ENCODE results near the gene HJURP.

The HJURP gene

DNA sequence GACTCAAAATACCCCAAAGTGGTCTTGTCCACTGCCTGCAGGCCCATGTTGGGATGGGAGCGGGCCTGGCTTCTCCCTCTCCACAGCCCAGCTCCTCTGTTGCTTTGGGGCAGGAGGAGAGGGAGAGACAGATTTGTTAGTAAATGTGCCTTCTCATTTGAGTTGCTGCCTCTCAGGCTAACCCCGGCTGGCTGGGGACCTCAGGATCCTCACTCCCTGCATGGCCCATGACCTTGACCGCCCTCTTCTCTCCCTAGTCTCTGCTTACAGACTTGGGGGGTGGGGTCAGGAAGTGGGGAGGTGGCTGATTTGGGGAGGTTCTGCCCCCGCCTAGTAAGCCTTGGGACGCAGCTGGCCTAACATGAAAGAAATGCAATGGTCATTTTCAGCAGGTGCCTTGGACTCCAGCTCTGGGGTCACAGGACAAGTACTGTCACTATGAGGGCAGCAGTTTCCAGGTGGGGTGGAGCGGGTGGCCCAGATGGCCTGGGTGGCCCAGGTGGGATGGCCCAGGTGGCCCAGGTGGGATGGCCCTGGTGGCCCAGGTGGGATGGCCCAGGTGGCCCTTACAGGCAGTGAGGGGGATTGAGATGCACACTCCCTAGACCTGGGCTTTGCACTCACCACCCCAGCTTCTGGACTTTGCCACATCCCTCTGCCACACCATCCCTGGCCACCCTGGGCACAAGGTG is 24.1 kb downstream of the HJURP start:
- no peak for DNase-seq (ENCODE audit: low read depth in 2 of 2)

- no peak for DNase-seq (ENCODE audit: low read depth in 2 of 2)
Observed at GRCh38 chr2:233829193-233830110, 24.9 kb downstream of the HJURP start.

DNA sequence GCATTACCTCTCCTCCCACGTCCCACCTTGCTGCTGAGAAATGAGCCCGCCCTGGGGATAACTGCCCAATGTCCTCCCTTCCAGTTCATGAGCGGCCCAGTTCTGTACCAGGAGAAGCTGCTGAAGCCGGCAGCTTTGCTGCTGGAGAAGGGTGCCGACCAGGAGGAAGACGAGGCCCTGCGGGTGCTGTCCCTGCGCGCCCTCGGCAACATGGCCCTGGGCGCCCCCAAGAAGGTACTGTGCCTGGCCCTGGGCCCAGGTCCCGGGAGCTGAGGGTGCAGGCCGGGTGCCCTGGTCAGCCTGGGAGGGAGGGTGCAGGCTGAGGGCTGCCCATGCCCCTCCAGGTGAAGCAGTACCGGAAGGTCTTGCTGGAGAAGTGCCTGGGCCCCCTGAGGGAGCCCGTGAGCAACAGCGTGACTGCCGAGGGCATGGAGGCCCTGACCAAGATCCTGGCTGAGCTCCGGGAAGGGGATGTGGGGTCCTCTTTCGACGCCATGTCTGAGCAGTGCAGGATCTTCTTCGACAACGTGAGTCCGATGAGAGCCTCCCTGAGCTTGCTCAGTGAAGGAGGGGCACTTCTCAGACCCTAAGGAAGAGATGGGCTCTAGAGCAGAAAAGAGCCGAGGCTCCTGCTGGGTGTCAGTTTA is 25.7 kb downstream of the HJURP start:
- DNase-seq (ENCODE audit: low read depth in 2 of 2) = no peak

DNA sequence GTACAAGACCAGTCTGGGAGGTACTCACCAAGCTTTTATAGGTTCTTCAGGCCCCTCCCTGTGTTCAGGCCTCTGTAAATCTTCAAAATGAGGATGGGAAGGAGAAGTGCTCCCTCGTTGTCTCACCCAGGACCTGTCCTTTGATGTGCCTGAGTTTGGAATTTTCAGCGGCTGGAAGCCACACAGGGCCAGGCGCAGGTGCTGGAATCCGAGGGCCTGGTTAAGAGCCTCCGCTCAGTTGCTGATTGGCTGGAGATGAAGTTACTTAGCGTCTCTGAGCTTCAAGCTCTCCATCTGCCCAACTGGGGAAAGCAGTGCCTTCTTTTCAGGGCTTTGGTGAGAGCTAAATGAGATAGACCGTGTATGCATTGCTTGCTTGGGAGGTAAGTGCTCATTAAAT is 30.0 kb downstream of the HJURP start:
- no peak for DNase-seq (ENCODE audit: low read depth in 2 of 2)

- no peak for DNase-seq (ENCODE audit: low read depth in 2 of 2)
Observed at GRCh38 chr2:233823731-233824121, 30.6 kb downstream of the HJURP start.

GRCh38 chr2:233822781-233823730 is 31.3 kb downstream of the HJURP start:
- no peak for DNase-seq (ENCODE audit: low read depth in 2 of 2)

GRCh38 chr2:233822101-233822771 is 32.1 kb downstream of the HJURP start:
- no peak for DNase-seq (ENCODE audit: low read depth in 2 of 2)

DNA sequence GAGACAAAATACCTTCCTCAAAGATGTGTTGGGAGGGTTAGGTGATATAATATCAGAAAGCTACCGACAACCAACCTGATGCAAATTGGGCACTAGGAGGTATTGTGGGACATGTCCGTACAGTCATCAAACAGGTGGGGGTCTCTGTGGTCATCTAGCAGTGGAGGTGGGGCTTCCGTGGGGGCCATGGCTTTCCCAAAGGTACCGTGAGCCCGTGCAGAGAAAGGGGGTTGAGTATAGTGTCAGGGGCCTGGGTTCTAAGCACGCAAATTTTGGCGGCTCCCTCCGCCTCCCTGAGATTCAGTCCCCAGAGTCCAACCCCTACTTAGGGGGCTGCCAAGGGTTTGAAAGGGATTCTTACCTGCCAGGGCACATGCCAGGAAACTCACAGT is 32.6 kb downstream of the HJURP start:
- no peak for DNase-seq (ENCODE audit: low read depth in 2 of 2)

DNA sequence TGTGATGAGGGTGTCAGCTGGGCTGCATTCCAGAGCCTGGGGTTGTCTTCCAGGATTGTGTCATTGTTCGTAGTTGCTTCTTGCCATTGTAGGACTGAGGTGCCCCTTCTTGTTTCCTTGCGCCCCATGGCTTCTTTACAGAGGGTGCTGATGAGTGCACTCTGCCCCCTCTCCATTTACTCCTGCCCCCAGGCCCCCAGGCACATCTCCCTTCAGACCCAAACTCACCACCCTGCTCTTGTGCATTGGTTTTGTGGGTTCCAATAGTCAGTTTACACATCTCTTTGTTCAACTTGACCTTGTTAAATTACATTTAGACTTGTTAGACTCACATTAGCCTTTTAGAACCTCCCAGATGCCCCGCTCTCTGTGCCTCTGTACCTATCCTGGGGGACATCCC is 33.1 kb downstream of the HJURP start:
- DNase-seq (ENCODE audit: low read depth in 2 of 2) = no peak

- DNase-seq (ENCODE audit: low read depth in 2 of 2) = no peak
Observed at GRCh38 chr2:233820774-233821105, 33.6 kb downstream of the HJURP start.

DNA sequence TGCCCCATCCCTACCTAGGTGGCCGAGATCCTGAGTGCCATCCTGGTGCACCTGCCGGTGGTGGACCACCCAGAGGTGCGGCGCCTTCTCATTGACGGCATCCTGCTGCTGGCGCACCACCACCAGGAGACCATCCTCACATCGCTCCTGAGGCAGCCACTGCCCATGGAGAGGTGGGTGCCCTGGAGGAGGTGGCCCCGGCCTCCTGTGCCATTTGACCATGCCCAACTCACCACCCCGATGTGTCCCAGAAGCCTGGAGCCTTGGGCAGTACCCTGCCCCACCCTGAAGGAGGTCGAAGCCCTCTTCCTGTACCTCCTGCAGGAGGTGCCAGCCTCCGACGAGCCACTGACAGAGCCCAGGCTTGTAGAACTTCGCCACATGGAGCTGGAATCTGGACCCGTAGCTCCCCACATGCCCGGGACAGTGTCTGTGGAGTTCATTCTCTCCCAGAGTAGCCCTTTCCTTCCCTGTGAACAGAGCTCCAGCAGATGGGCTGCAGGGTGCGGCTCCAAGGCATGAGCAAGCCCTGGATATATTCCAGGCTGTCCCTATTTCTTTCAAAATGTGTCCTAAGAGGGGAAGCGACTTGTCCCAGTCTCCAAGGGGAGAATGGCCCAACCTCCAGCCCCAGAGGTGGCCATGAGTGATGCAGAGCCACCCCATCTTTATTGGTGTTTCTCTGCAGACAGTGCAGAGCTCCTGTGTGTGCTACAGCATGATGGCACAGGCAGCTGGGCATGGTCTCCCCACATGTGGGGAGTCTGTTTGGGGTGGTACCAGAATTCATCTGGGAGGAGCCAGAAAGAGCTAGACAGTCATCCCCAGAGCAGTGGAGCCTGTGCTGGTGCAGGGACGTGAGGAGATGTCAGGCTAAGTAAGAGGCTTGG is 34.2 kb downstream of the HJURP start:
- DNase-seq (ENCODE audit: low read depth in 2 of 2) = no peak

- DNase-seq (ENCODE audit: low read depth in 2 of 2) = no peak
Observed at GRCh38 chr2:233818639-233819621, 35.4 kb downstream of the HJURP start.

- DNase-seq (ENCODE audit: low read depth in 2 of 2) = no peak
Observed at GRCh38 chr2:233817995-233818638, 36.2 kb downstream of the HJURP start.

- no peak for DNase-seq (ENCODE audit: low read depth in 2 of 2)
Observed at GRCh38 chr2:233817361-233817911, 36.9 kb downstream of the HJURP start.

- DNase-seq (ENCODE audit: low read depth in 2 of 2) = no peak
Observed at GRCh38 chr2:233816771-233817170, 37.6 kb downstream of the HJURP start.

DNA sequence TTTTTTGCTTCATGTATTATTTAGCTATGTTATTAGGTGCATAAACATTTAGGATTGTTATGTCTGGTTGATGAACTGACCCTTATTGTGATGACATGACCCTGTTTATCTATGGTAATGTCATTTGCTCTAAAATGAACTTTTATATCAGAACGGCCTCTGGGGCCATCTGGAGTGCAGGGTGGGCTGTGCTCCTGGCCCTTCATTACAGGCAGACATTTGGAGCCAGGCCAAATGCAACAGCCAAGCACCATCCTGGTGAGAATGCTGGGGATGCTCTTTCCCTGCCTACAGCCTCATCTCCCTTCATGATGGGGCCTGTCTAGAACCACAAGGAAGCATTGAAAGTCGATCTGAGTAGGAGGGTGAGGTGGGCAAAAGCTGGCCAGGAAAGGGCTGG is 38.0 kb downstream of the HJURP start:
- DNase-seq (ENCODE audit: low read depth in 2 of 2) = no peak

DNA sequence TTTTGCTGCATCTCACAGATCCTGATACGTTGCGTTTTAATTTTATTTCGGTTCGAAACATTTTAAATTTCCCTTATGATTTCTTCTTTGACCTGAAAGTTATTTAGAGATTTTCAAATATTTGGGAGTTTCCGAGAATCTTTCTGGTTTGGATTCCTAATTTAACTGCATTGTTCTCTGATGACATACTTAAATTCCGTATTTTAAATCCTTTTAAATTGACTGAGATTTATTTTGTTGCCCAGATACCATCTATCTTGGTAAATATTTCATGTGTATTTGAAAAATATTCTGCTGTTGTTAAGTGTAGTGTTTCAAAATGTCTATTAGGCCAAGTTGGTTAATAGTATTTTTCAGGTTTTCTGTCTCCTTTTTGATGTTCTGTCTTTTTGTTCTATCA is 38.5 kb downstream of the HJURP start:
- DNase-seq (ENCODE audit: low read depth in 2 of 2) = no peak

Data from activated CD4-positive, alpha-beta T cell treated with anti-CD3 and anti-CD28 coated beads for 24 hours (primary cell).